Right lobe of liver (tissue), 6 donors: ENCODE results near the gene UGT1A10. TPM values are rescaled to one million over a fixed set of nuclear protein-coding genes. Genes with fewer than 3 reads are reported as not detected.
"Not testable (repeated sequence)": the region's sequence is repeated elsewhere in the genome, so short reads cannot be mapped to it uniquely, and the experiment has no call there.

Experiments
- ATAC-seq, 4 donors: fragments of 200-7000 bp; cut with Tn5 transposase; one replicate each; pipeline ENCODE4 v1.9.1; 2020; ENCODE audit warnings: mild to moderate bottlenecking in 4 of 4, moderate library complexity in 4 of 4
- DNase-seq, 3 donors: peaks; one replicate each; pipeline ENCODE4 v3.0.0-alpha.2; 2020
- H3K27ac ChIP-seq, 3 donors: fragments of 200-600 bp; one replicate each; pipeline ENCODE4 v1.8.0; 2022
- H3K27me3 ChIP-seq, 2 donors: fragments of 200-600 bp; one replicate each; pipeline ENCODE4 v1.8.0; 2022
- H3K36me3 ChIP-seq, 4 donors: fragments of 200-600 bp; sonication (generic) in 1 of 4; one replicate each; pipeline versions ENCODE4 v1.5.1 to v1.8.0; 2017 to 2022; ENCODE audit warnings: control low read depth in 1 of 4
- H3K4me1 ChIP-seq, 4 donors: fragments of 200-600 bp; sonication (generic) in 1 of 4; one replicate each; pipeline versions ENCODE4 v1.5.1 to v1.8.0; 2017 to 2022; ENCODE audit warnings: control low read depth in 1 of 4
- H3K4me3 ChIP-seq, 3 donors: fragments of 200-600 bp; one replicate each; pipeline ENCODE4 v1.8.0; 2022
- H3K9me3 ChIP-seq, 4 donors: fragments of 200-600 bp; sonication (generic) in 1 of 4; one replicate each; pipeline versions ENCODE4 v1.5.1 to v1.8.0; 2017 to 2022; ENCODE audit warnings: control low read depth in 1 of 4
- CTCF ChIP-seq, 4 donors: fragments of 200-600 bp in 3 of 4; fragments of 450-650 bp in 1 of 4; IDR thresholded peaks; one replicate each; pipeline versions ENCODE4 v1.5.1 to v1.8.0; 2016 to 2022; ENCODE audit warnings: antibody characterized with exemption in 4 of 4, mild to moderate bottlenecking in 2 of 4
- POLR2A ChIP-seq: fragments of 450-650 bp; IDR thresholded peaks from one replicate; pipeline ENCODE4 v1.6.1; 2017; ENCODE audit warnings: antibody characterized with exemption, mild to moderate bottlenecking
- WGBS: methylation state at CpG from one replicate; pipeline ENCODE4 v1.1.6; 2018; ENCODE audit warnings: low coverage, low lambda C conversion rate; ENCODE audit not compliant: insufficient coverage; ENCODE audit errors: missing lambda C conversion rate; 5-methylcytosine and 5-hydroxymethylcytosine counted together
- intact Hi-C, 2 donors: fragments of 100-400 bp; cut with DNase I; formaldehyde crosslinking; loops; one replicate each; pipeline versions ENCODE4 v1.11.2 to v1.14.1; 2022
- total RNA-seq, 6 experiments: library from RNA; depleted of rRNA in 2 of 6; stranded (reverse); fragments of >200 nt in 2 of 6; fragmentation: NEBNext Ultra II Directional in 3 of 6; extraction: Animal tissue kit (Norgen Biotek cat#: 25700) in 3 of 6; gene quantifications; one replicate each; pipeline versions ENCODE4 v1.1.0 to v1.2.4, GENCODE V29; 2016 to 2023
- donor health status: DM: no; HTN: yes; CAD: no.
- donor health status: DM: no; HTN: no; CAD: no.
- donor health status: DM: no; HTN: no; CAD: no.
- donor health status: DM: no; HTN: yes; CAD: no.
- donor health status: DM: no; HTN: yes; CAD: no.

The UGT1A10 gene
- total RNA-seq, 6 experiments from 2014 or later = 0.11 TPM; not detected in 5

GRCh38 chr2:233728723-233729301, 92.6 kb downstream of the UGT1A10 start, which contains the start of gene UGT1A3:
Gene UGT1A3, plus strand, starts transcription at chr2:233729042. Its CDS starts 85 bp downstream, at chr2:233729127.
- peak within 1 kb of the TSS in 2 of 3 donors; percentile 56 to 81 for H3K27ac ChIP-seq

GRCh38 chr2:233736868-233737653, 100.8 kb downstream of the UGT1A10 start:
- H3K36me3 ChIP-seq, H3K9me3 ChIP-seq, intact Hi-C loops, H3K27me3 ChIP-seq: not testable (repeated sequence)
- ATAC-seq = peak; percentile 80 to 93 (median 92)
- peak in 2 of 3 donors; percentile 52 to 70 for DNase-seq
- Histone ChIP-seq H3K27ac (peak overlapping the region in 2 of 3 donors; percentile 29 to 56), H3K4me3 (peak overlapping the region in 1 of 3 donors; percentile 19), H3K4me1 (peaks cover 0 to 85% (median 23%) of the 10 kb centered on the region in 4 donors)
- 59% methylated on average over 4 of the region's 14 CpGs for WGBS

More at GRCh38 chr2:233728723-233729301, 92.6 kb downstream of the UGT1A10 start, which contains the start of gene UGT1A3:
- no peaks in the 10 kb centered on the region for H3K36me3 ChIP-seq
- peak in 2 of 3 donors; percentile 69 to 78 for DNase-seq
- ATAC-seq = peak; percentile 85 to 93 (median 88)
- 32% methylated on average over 5 of the region's 8 CpGs for WGBS
- no peak for TF ChIP-seq POLR2A
- no peak for TF ChIP-seq CTCF (IDR thresholded peaks at IDR 0.05)
- H3K4me3 ChIP-seq = peak within 1 kb of the TSS in 1 of 3 donors; percentile 45
- H3K4me1 ChIP-seq = peaks cover 0 to 44% (median 6%) of the 10 kb centered on the region in 4 donors
- H3K27me3 ChIP-seq = no peaks in the 10 kb centered on the region
- intact Hi-C loops = no loop called here
- no peaks in the 10 kb centered on the region for H3K9me3 ChIP-seq

GRCh38 chr2:233740870-233741269, 104.6 kb downstream of the UGT1A10 start:
- no peak for TF ChIP-seq POLR2A
- no peak for TF ChIP-seq CTCF (IDR thresholded peaks at IDR 0.05)
- H3K4me1 ChIP-seq = peaks cover 0 to 83% (median 29%) of the 10 kb centered on the region in 4 donors

GRCh38 chr2:233743464-233744259, 107.4 kb downstream of the UGT1A10 start:
- ATAC-seq = no peak
- intact Hi-C loops = no loop called here
- Histone ChIP-seq H3K4me1 (peaks cover 0 to 64% (median 17%) of the 10 kb centered on the region in 4 donors), H3K27ac (no peak overlapping the region), H3K9me3 (no peaks in the 10 kb centered on the region), H3K27me3 (no peaks in the 10 kb centered on the region), H3K4me3 (no peak overlapping the region), H3K36me3 (peaks cover 0 to 11% (median 0%) of the 10 kb centered on the region in 4 donors)
- TF ChIP-seq CTCF (IDR thresholded peaks at IDR 0.05) (no peak), POLR2A (no peak)
- WGBS = 74% methylated on average over 13 of the region's 46 CpGs
- peak in 1 of 3 donors; percentile 58 for DNase-seq

More at GRCh38 chr2:233740870-233741269, 104.6 kb downstream of the UGT1A10 start:
- H3K36me3 ChIP-seq = peaks cover 0 to 11% (median 0%) of the 10 kb centered on the region in 4 donors
- no peaks in the 10 kb centered on the region for H3K9me3 ChIP-seq
- no peak overlapping the region for H3K27ac ChIP-seq
- no peak for ATAC-seq
- no peak overlapping the region for H3K4me3 ChIP-seq
- no peaks in the 10 kb centered on the region for H3K27me3 ChIP-seq
- intact Hi-C loops = no loop called here
- no peak for DNase-seq
- 76% methylated on average over 2 of the region's 2 CpGs for WGBS
